CD8-positive, alpha-beta memory T cell (primary cell): ENCODE results near the gene COX5A. TPM values are rescaled to one million over a fixed set of nuclear protein-coding genes. Genes with fewer than 3 reads are reported as not detected.
"Not testable (repeated sequence)": the region's sequence is repeated elsewhere in the genome, so short reads cannot be mapped to it uniquely, and the experiment has no call there.

Source experiments
- CTCF ChIA-PET: fragments of 350-600 bp; sonication (Branson Sonifier 250); formaldehyde crosslinking; loops from one replicate; lab custom pipeline; 2021; ENCODE audit warnings: antibody characterized with exemption; lab: Charles Lee
- POLR2A ChIA-PET: fragments of 350-600 bp; sonication (Branson Sonifier 250); formaldehyde crosslinking; loops from one replicate; lab custom pipeline; 2021; ENCODE audit warnings: antibody characterized with exemption; lab: Charles Lee
- DNase-seq, 5 donors: peaks; one replicate each; pipeline versions ENCODE4 v3.0.0 to v3.0.0-alpha.2; 2020 to 2022; ENCODE audit warnings: mixed read lengths in 1 of 5
- H3K27ac ChIP-seq: one replicate; pipeline ENCODE4 v1.7.0; 2013; ENCODE audit warnings: low read depth, mild to moderate bottlenecking, low read length, moderate library complexity
- H3K27me3 ChIP-seq: 2 replicates; pipeline ENCODE4 v1.7.0; 2013; ENCODE audit warnings: low read length, mild to moderate bottlenecking; ENCODE audit not compliant: insufficient read depth, poor library complexity, severe bottlenecking
- H3K36me3 ChIP-seq: 2 replicates; pipeline ENCODE4 v1.7.0; 2013; ENCODE audit warnings: mild to moderate bottlenecking, low read length, moderate library complexity; ENCODE audit not compliant: insufficient read depth
- H3K4me1 ChIP-seq: 2 replicates; pipeline ENCODE4 v1.7.0; 2013; ENCODE audit warnings: mild to moderate bottlenecking, low read length, moderate library complexity; ENCODE audit not compliant: insufficient read depth
- H3K4me3 ChIP-seq: 2 replicates; pipeline ENCODE4 v1.7.0; 2013; ENCODE audit warnings: mild to moderate bottlenecking, low read length
- H3K9me3 ChIP-seq: 2 replicates; pipeline ENCODE4 v1.7.0; 2013; ENCODE audit warnings: mild to moderate bottlenecking, low read length
- H3K27ac Mint-ChIP-seq, 8 donors: one replicate each; pipeline ENCODE4 v1.8.0; 2020 to 2021; ENCODE audit warnings: mixed read lengths in 8 of 8, mild to moderate bottlenecking in 6 of 8, inconsistent platforms in 3 of 8, moderate library complexity in 3 of 8
- H3K27me3 Mint-ChIP-seq, 2 donors: one replicate each; pipeline ENCODE4 v1.8.0; 2020 to 2021; ENCODE audit warnings: mixed read lengths in 2 of 2, mild to moderate bottlenecking in 1 of 2, moderate library complexity in 1 of 2
- H3K36me3 Mint-ChIP-seq, 3 donors: one replicate each; pipeline ENCODE4 v1.8.0; 2020 to 2021; ENCODE audit warnings: mixed read lengths in 3 of 3, inconsistent platforms in 1 of 3, mild to moderate bottlenecking in 1 of 3
- H3K4me1 Mint-ChIP-seq, 3 donors: one replicate each; pipeline ENCODE4 v1.8.0; 2020 to 2021; ENCODE audit warnings: mixed read lengths in 3 of 3, inconsistent platforms in 1 of 3, mild to moderate bottlenecking in 1 of 3
- H3K4me3 Mint-ChIP-seq, 7 donors: one replicate each; pipeline ENCODE4 v1.8.0; 2020 to 2021; ENCODE audit warnings: mixed read lengths in 7 of 7, mild to moderate bottlenecking in 6 of 7, moderate library complexity in 4 of 7, inconsistent platforms in 2 of 7
- H3K9me3 Mint-ChIP-seq, 5 donors: one replicate each; pipeline ENCODE4 v1.8.0; 2020 to 2022; ENCODE audit warnings: mixed read lengths in 5 of 5, mild to moderate bottlenecking in 3 of 5, moderate library complexity in 2 of 5, inconsistent platforms in 1 of 5
- polyA plus RNA-seq: library from polyadenylated mRNA; unstranded; fragments of 300-500 nt; fragmentation: Illumina TruSeq; gene quantifications from one replicate; pipeline ENCODE4 v1.2.3, GENCODE V29; 2021
- total RNA-seq, 2 experiments: library from RNA; stranded (reverse); gene quantifications; one replicate each; pipeline ENCODE4 v1.2.3, GENCODE V29; 2021

COX5A gene
- total and polyA plus RNA-seq, 3 experiments from 2014 or later = 326 to 362 (median 351) TPM

- peaks cover 17 to 23% of the 10 kb centered on the region in 2 donors for H3K27me3 Mint-ChIP-seq
These were observed 16.6 kb upstream of the COX5A start for GRCh38 chr15:74954515-74954914.

DNA sequence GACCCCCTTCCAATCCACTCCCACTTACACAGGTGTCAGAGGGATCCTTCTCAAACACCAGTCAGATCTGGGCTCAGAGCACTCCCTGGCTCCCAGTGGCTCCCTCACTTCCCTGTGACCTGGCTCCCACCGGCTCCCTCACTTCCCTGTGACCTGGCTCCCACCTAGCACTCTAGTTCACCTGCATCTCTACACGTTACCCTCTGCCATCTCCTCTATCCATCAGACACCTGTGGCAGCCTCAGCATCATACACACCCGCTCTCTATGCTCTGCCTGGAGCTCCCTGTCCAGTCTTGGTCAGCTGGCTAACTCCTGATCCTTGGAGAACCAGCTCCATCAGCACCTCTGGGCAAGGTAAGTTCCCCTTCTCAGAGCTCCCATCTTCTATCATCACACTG lies 13.1 kb upstream of the COX5A start:
- no peak overlapping the region for H3K4me3 ChIP-seq
- no peak overlapping the region for H3K27ac ChIP-seq
- no peaks in the 10 kb centered on the region for H3K36me3 ChIP-seq
- Mint-ChIP-seq H3K9me3 (no peaks in the 10 kb centered on the region), H3K4me3 (no peak overlapping the region), H3K4me1 (peaks cover 0 to 7% (median 0%) of the 10 kb centered on the region in 3 donors), H3K36me3 (no peaks in the 10 kb centered on the region), H3K27ac (no peak overlapping the region), H3K27me3 (peaks cover 0 to 3% of the 10 kb centered on the region in 2 donors)
- no peak for DNase-seq
- peaks cover 10% of the 10 kb centered on the region for H3K4me1 ChIP-seq
- no peaks in the 10 kb centered on the region for H3K27me3 ChIP-seq
- ChIA-PET CTCF (interaction anchor here (0.7 to 7.1 kb wide), 25 partner anchors 9 to 333 kb away, joined by 3 to 56 read pairs (median 7); partner anchors contain the start of genes COX5A, CSK, FAM219B and ULK3), POLR2A (no interaction called here)
- H3K9me3 ChIP-seq = no peaks in the 10 kb centered on the region

More at GRCh38 chr15:74954515-74954914, 16.6 kb upstream of the COX5A start:
- H3K27me3 ChIP-seq = peaks cover 26% of the 10 kb centered on the region
- H3K36me3 ChIP-seq = no peaks in the 10 kb centered on the region
- no peak overlapping the region for H3K27ac ChIP-seq
- no peaks in the 10 kb centered on the region for H3K9me3 ChIP-seq
- H3K36me3 Mint-ChIP-seq = no peaks in the 10 kb centered on the region
- no peak for DNase-seq
- peaks cover 15 to 32% (median 19%) of the 10 kb centered on the region in 3 donors for H3K4me1 Mint-ChIP-seq
- no peak overlapping the region for H3K4me3 ChIP-seq
- no peak overlapping the region for H3K27ac Mint-ChIP-seq
- CTCF ChIA-PET = interaction anchor here (0.9 to 2.2 kb wide), 6 partner anchors 16 to 320 kb away, joined by 3 to 7 read pairs (median 5); no protein-coding TSS in a partner anchor
- H3K9me3 Mint-ChIP-seq = no peaks in the 10 kb centered on the region
- H3K4me1 ChIP-seq = peaks cover 30% of the 10 kb centered on the region
- H3K4me3 Mint-ChIP-seq = peak overlapping the region in 2 of 7 donors; percentile 20 to 49
- POLR2A ChIA-PET = no interaction called here

DNA sequence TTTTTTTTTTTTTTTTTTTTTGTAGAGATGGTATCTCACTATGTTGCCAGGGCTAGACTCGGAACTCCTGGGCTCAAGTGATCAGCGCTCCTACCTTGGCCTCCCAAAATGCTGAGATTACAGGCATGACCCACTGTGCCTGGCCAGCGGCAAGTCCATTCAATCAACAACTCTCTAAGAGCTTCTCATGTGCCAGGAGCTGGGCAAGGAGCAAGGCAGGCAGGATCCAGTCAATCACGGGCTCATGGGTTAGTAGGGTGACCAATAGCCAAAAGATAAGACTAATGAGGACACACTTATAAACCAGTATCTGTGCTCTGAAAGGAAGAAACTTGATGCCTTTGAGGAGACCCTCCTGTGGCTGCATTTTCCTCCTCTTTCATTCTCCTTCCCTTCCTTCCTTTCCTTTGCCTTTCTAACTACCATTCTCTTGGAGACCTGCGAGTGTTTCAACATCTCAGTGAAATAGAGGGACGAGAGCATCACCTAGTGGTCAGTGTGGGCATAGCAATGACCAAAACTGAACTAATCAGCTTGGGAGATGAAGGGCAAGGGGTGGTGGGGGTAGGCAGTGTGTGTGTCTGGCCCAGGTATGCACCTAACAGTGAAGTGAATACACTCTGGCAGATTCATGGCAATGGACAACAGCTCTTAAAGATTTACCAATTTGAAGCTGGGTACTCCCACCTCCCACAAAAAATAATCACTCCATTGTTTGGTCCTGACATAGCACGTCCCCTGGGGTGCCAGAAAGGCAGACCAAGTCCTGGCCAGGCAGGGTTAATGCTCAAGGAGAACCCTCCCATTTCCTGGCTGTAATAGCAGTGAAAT lies 12.4 kb upstream of the COX5A start:
- H3K27me3 Mint-ChIP-seq = peaks cover 0 to 3% of the 10 kb centered on the region in 2 donors
- H3K9me3 ChIP-seq = no peaks in the 10 kb centered on the region
- no peak overlapping the region for H3K27ac ChIP-seq
- H3K4me3 Mint-ChIP-seq = peak overlapping the region in 1 of 7 donors; percentile 1
- peaks cover 0 to under 1% (median 0%) of the 10 kb centered on the region in 3 donors for H3K4me1 Mint-ChIP-seq
- H3K36me3 ChIP-seq = no peaks in the 10 kb centered on the region
- peaks cover 3% of the 10 kb centered on the region for H3K4me1 ChIP-seq
- CTCF ChIA-PET = interaction anchor here (0.7 to 7.1 kb wide), 26 partner anchors 8 to 333 kb away, joined by 3 to 56 read pairs (median 6); partner anchors contain the start of genes COX5A, CSK, FAM219B and ULK3
- H3K4me3 ChIP-seq = no peak overlapping the region
- H3K9me3 Mint-ChIP-seq = no peaks in the 10 kb centered on the region
- DNase-seq = peak; percentile 64 to 82 (median 69)
- no peaks in the 10 kb centered on the region for H3K27me3 ChIP-seq
- no peak overlapping the region for H3K27ac Mint-ChIP-seq
- POLR2A ChIA-PET = no interaction called here
- H3K36me3 Mint-ChIP-seq = no peaks in the 10 kb centered on the region

DNA sequence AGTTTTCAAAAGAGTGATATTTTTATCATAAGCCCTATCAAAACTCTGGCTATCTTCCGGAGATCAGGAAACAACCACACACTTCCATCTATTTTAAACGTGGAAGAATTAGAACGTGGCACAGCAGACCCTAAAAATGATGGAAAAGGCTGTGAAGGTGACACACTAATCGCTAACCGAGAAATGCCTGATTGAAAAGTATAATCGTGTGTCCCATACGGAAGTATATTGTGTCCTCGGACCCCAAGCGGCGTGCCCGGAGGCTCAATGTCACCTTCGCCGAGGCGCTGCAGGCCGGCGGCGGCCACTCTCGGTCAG lies 642 bp downstream of the COX5A start:
- Mint-ChIP-seq H3K4me3 (peak overlapping the region; percentile 91 to 98 (median 94)), H3K27me3 (peaks cover 0 to 3% of the 10 kb centered on the region in 2 donors), H3K4me1 (peaks cover 28 to 42% (median 37%) of the 10 kb centered on the region in 3 donors), H3K27ac (peak overlapping the region; percentile 46 to 91 (median 83)), H3K9me3 (no peaks in the 10 kb centered on the region), H3K36me3 (peaks cover 0 to 6% (median 0%) of the 10 kb centered on the region in 3 donors)
- DNase-seq = no peak
- no peaks in the 10 kb centered on the region for H3K27me3 ChIP-seq
- H3K27ac ChIP-seq = peak overlapping the region; percentile 86
- H3K9me3 ChIP-seq = no peaks in the 10 kb centered on the region
- POLR2A ChIA-PET = interaction anchor here (1.0 to 1.2 kb wide), 4 partner anchors 20 to 150 kb away, joined by 3 to 8 read pairs (median 6); partner anchors contain the start of genes FAM219B and RPP25
- CTCF ChIA-PET = interaction anchor here (0.9 to 1.5 kb wide), 5 partner anchors 13 to 166 kb away, joined by 3 to 8 read pairs (median 4); no protein-coding TSS in a partner anchor
- H3K4me1 ChIP-seq = peaks cover 23% of the 10 kb centered on the region
- H3K4me3 ChIP-seq = peak overlapping the region; percentile 67
- H3K36me3 ChIP-seq = no peaks in the 10 kb centered on the region

DNA sequence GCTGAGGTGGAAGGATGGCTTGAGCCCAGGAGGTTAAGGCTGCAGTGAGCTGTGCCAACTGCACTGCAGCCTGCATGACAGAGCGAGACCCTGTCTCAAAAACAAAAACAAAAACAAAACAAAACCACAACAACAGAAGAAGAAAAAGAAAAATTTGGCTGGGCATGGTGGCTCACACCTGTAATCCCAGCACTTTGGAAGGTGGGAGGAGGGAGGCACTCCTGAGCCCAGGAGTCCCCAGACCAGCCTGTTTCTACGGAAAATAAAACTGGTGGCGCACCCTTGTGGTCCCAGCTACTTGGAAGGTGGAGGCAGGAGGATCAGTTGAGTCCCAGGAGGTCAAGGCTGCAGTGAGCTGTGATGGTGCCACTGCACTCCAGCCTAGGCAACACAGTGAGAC lies 2.7 kb downstream of the COX5A start:
- H3K27me3 ChIP-seq, H3K4me3 ChIP-seq, DNase-seq, H3K27me3 Mint-ChIP-seq, POLR2A ChIA-PET, H3K9me3 Mint-ChIP-seq, H3K27ac ChIP-seq, H3K9me3 ChIP-seq, H3K36me3 ChIP-seq: not testable (repeated sequence)
- peaks cover 30 to 48% (median 45%) of the 10 kb centered on the region in 3 donors for H3K4me1 Mint-ChIP-seq
- H3K4me1 ChIP-seq = peaks cover 23% of the 10 kb centered on the region
- H3K36me3 Mint-ChIP-seq = peaks cover 0 to 18% (median 4%) of the 10 kb centered on the region in 3 donors
- H3K4me3 Mint-ChIP-seq = peak overlapping the region; percentile 50 to 89 (median 59)
- H3K27ac Mint-ChIP-seq = peak overlapping the region in 6 of 8 donors; percentile 7 to 80 (median 68)
- CTCF ChIA-PET = interaction anchor here (0.8 to 2.2 kb wide), 4 partner anchors 16 to 269 kb away, joined by 3 to 8 read pairs (median 6); partner anchors contain the start of gene FAM219B

- peaks cover 0 to 30% (median 4%) of the 10 kb centered on the region in 3 donors for H3K36me3 Mint-ChIP-seq
- H3K9me3 ChIP-seq = no peaks in the 10 kb centered on the region
- H3K36me3 ChIP-seq = peaks cover 11% of the 10 kb centered on the region
- peaks cover 30 to 48% (median 45%) of the 10 kb centered on the region in 3 donors for H3K4me1 Mint-ChIP-seq
- no peak overlapping the region for H3K4me3 ChIP-seq
- no peak for DNase-seq
- H3K9me3 Mint-ChIP-seq = no peaks in the 10 kb centered on the region
- CTCF ChIA-PET = interaction anchor here (1.7 to 2.0 kb wide), 2 partner anchors 26 to 32 kb away, joined by 6 to 8 read pairs; partner anchors contain the start of gene FAM219B
- H3K27me3 Mint-ChIP-seq = peaks cover 0 to 1% of the 10 kb centered on the region in 2 donors
- peaks cover 23% of the 10 kb centered on the region for H3K4me1 ChIP-seq
- POLR2A ChIA-PET = no interaction called here
- peak overlapping the region in 7 of 8 donors; percentile 7 to 68 (median 36) for H3K27ac Mint-ChIP-seq
- H3K4me3 Mint-ChIP-seq = peak overlapping the region in 3 of 7 donors; percentile 20 to 71 (median 59)
- no peaks in the 10 kb centered on the region for H3K27me3 ChIP-seq
- H3K27ac ChIP-seq = no peak overlapping the region
These were observed 4.3 kb downstream of the COX5A start for GRCh38 chr15:74933573-74933972.

DNA sequence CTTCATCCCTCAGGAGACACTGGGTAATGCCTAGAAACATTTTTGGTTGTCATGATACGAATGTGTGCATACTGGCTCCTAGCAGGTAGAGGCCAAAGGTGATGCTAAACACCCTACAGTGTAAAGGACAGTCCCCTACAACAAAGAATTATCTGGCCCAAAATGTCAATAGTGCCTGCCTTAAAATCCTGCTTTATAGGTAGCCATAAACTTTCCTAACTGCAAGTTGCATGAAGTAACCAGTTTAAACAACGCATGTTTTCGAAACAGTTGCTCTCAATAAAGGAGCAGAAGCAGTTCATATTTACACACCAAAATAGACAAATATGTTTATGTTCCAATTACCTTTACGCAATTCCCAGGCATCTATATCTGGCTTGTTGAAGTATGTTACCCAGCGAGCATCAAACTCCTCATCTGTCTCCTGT lies 9.1 kb downstream of the COX5A start:
- peaks cover 16% of the 10 kb centered on the region for H3K36me3 ChIP-seq
- H3K27me3 ChIP-seq = no peaks in the 10 kb centered on the region
- no peak for DNase-seq
- no peak overlapping the region for H3K4me3 ChIP-seq
- ChIA-PET CTCF (no interaction called here), POLR2A (no interaction called here)
- no peak overlapping the region for H3K4me3 Mint-ChIP-seq
- no peaks in the 10 kb centered on the region for H3K9me3 ChIP-seq
- H3K9me3 Mint-ChIP-seq = no peaks in the 10 kb centered on the region
- H3K27ac Mint-ChIP-seq = peak overlapping the region in 1 of 8 donors; percentile 21
- H3K36me3 Mint-ChIP-seq = peaks cover 0 to 49% (median 9%) of the 10 kb centered on the region in 3 donors
- peaks cover 5% of the 10 kb centered on the region for H3K4me1 ChIP-seq
- H3K27me3 Mint-ChIP-seq = no peaks in the 10 kb centered on the region
- H3K27ac ChIP-seq = no peak overlapping the region
- H3K4me1 Mint-ChIP-seq = peaks cover 10 to 21% (median 16%) of the 10 kb centered on the region in 3 donors
